T-helper 17 cell (primary cell): ENCODE measurements around the gene EFCAB12. TPM values are rescaled to one million over a fixed set of nuclear protein-coding genes. Genes with fewer than 3 reads are reported as not detected.

ENCODE experiments used
- ATAC-seq: fragments of 150-1000 bp; cut with Tn5 transposase; 2 replicates; pipeline ENCODE4 v1.10.0; 2021; ENCODE audit warnings: mild to moderate bottlenecking, moderate library complexity
- DNase-seq, 3 donors: peaks; one replicate each; pipeline versions ENCODE4 v3.0.0 to v3.0.0-alpha.2; 2020 to 2021
- H3K9me3 ChIP-seq: one replicate; pipeline ENCODE4 v1.7.0; 2013; ENCODE audit warnings: low read length, mild to moderate bottlenecking; ENCODE audit not compliant: control insufficient read depth, poor library complexity, severe bottlenecking
- H3K27ac Mint-ChIP-seq: one replicate; pipeline ENCODE4 v1.8.0; 2022; ENCODE audit warnings: mild to moderate bottlenecking, moderate library complexity, mixed read lengths
- H3K27me3 Mint-ChIP-seq: one replicate; pipeline ENCODE4 v1.8.0; 2022; ENCODE audit warnings: mixed read lengths
- H3K36me3 Mint-ChIP-seq: one replicate; pipeline ENCODE4 v1.8.0; 2022; ENCODE audit warnings: low read depth, mixed read lengths
- H3K4me1 Mint-ChIP-seq: one replicate; pipeline ENCODE4 v1.8.0; 2022; ENCODE audit warnings: mild to moderate bottlenecking, mixed read lengths
- H3K4me3 Mint-ChIP-seq: one replicate; pipeline ENCODE4 v1.8.0; 2022; ENCODE audit warnings: mild to moderate bottlenecking, moderate library complexity, mixed read lengths
- total RNA-seq, 4 donors: library from RNA in 2 of 4; stranded (reverse) in 2 of 4; gene quantifications; one replicate each; pipeline ENCODE4 v1.2.3 and lab custom pipeline; 2022 to 2026

The EFCAB12 gene
- total RNA-seq, 2 donors from 2014 or later, result 2.3 to 5.2 TPM

- no peak overlapping the region for H3K4me3 Mint-ChIP-seq
- peaks cover 2% of the 10 kb centered on the region for H3K36me3 Mint-ChIP-seq
- no peak for ATAC-seq
- no peaks in the 10 kb centered on the region for H3K9me3 ChIP-seq
- peaks cover 3% of the 10 kb centered on the region for H3K4me1 Mint-ChIP-seq
- no peak for DNase-seq
- H3K27me3 Mint-ChIP-seq, result no peaks in the 10 kb centered on the region
- H3K27ac Mint-ChIP-seq, result no peak overlapping the region
These were observed 68.2 kb downstream of the EFCAB12 start for GRCh38 chr3:129360171-129360611.

GRCh38 chr3:129358772-129359371 lies 69.6 kb downstream of the EFCAB12 start:
- DNase-seq, result no peak
- Mint-ChIP-seq H3K36me3 (peaks cover 2% of the 10 kb centered on the region), H3K4me1 (no peaks in the 10 kb centered on the region), H3K27ac (no peak overlapping the region), H3K4me3 (no peak overlapping the region), H3K27me3 (peaks cover 7% of the 10 kb centered on the region)
- no peak for ATAC-seq
- no peaks in the 10 kb centered on the region for H3K9me3 ChIP-seq

DNA sequence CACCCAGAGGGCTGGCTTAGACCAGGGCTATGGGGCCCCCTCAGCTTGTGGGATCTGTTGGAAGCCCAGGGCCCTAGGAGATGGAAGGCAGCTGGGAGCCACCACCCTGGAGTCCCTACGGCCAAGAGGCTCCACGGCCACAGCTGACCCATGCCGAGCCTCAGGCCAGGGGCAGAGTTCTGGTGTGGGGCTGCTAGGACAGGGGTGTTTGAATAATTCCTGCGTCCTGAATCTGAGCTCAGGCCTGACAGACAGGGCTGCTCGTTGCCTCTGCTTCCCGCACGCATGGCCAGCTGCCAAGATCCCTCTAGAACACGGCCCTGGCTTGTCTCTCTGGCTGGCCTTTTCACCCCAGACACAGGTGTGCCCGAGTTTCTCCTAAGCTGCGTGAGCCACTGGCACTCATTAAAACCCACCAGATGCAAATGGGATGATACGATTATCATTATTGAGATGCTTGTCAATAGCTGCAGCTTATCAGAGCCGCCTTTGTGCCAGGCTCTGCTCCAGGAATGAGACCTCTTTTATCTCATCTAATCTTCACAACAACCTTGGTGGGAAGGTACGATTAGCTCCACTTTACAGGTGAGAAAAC lies 70.2 kb downstream of the EFCAB12 start:
- ATAC-seq, result no peak
- Mint-ChIP-seq H3K36me3 (peaks cover 2% of the 10 kb centered on the region), H3K4me1 (no peaks in the 10 kb centered on the region), H3K4me3 (no peak overlapping the region), H3K27ac (no peak overlapping the region), H3K27me3 (peaks cover 10% of the 10 kb centered on the region)
- no peak for DNase-seq
- no peaks in the 10 kb centered on the region for H3K9me3 ChIP-seq

GRCh38 chr3:129357616-129358015 lies 70.8 kb downstream of the EFCAB12 start:
- H3K9me3 ChIP-seq, result no peaks in the 10 kb centered on the region
- no peak overlapping the region for H3K27ac Mint-ChIP-seq
- ATAC-seq (no peak), DNase-seq (no peak)
- H3K27me3 Mint-ChIP-seq, result peaks cover 17% of the 10 kb centered on the region
- no peaks in the 10 kb centered on the region for H3K4me1 Mint-ChIP-seq
- H3K4me3 Mint-ChIP-seq, result no peak overlapping the region
- H3K36me3 Mint-ChIP-seq, result peaks cover 2% of the 10 kb centered on the region

DNA sequence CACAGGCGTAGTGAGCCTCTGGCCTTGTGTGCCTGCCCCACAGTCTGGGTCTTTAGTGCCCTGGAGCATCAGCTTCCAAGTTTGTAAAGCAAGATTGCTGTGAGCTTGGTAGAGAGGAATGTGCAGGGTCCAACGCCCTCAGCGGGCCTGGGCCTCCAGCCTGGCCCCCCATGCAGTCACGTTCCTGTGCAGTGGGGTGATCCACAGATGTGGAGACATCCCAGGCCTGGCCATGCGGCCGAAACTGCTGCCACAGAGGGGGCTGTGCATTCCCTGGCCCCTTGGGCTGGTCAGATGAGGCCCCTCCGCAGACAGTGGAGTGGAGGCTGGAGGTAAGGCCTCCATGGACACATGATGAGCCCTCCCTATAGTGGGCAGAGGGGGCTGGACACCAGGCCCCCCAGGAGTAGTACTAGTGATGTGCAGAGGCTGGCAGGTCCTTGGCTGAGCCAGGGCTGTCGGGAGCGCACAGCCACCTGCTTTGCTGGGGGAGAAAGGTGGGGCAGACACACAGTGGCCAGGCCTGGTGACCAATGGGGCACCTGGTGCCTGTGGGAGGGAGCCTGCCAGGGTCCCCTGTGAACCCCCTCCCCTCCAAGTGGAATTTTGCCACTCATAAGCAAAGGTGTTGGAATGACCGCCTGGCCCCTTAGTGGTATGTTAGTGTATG lies 71.5 kb downstream of the EFCAB12 start:
- H3K27me3 Mint-ChIP-seq, result peaks cover 17% of the 10 kb centered on the region
- no peak overlapping the region for H3K4me3 Mint-ChIP-seq
- ATAC-seq (no peak), DNase-seq (no peak)
- peaks cover 2% of the 10 kb centered on the region for H3K36me3 Mint-ChIP-seq
- H3K9me3 ChIP-seq, result no peaks in the 10 kb centered on the region
- H3K4me1 Mint-ChIP-seq, result no peaks in the 10 kb centered on the region
- no peak overlapping the region for H3K27ac Mint-ChIP-seq

DNA sequence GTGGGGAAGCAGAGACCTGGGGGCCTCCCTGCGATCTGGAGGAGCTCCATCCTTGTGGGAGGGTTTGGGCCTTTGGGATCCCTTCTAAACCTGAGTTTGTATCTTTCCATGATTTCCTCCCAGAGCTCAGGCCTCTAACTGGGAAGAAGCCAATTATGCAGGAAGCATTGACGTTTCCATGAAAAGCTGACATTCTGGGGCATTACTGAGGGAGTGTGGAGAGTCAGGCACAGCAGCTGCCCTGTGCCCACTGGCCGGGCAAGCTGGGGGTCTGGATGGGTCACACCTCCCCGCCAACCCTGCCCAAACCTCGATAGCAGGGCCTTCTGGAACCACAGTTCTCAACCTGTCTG lies 74.9 kb downstream of the EFCAB12 start:
- Mint-ChIP-seq H3K36me3 (peaks cover 2% of the 10 kb centered on the region), H3K27me3 (peaks cover 17% of the 10 kb centered on the region), H3K4me3 (no peak overlapping the region), H3K4me1 (no peaks in the 10 kb centered on the region), H3K27ac (no peak overlapping the region)
- no peaks in the 10 kb centered on the region for H3K9me3 ChIP-seq
- no peak for DNase-seq
- no peak for ATAC-seq

DNA sequence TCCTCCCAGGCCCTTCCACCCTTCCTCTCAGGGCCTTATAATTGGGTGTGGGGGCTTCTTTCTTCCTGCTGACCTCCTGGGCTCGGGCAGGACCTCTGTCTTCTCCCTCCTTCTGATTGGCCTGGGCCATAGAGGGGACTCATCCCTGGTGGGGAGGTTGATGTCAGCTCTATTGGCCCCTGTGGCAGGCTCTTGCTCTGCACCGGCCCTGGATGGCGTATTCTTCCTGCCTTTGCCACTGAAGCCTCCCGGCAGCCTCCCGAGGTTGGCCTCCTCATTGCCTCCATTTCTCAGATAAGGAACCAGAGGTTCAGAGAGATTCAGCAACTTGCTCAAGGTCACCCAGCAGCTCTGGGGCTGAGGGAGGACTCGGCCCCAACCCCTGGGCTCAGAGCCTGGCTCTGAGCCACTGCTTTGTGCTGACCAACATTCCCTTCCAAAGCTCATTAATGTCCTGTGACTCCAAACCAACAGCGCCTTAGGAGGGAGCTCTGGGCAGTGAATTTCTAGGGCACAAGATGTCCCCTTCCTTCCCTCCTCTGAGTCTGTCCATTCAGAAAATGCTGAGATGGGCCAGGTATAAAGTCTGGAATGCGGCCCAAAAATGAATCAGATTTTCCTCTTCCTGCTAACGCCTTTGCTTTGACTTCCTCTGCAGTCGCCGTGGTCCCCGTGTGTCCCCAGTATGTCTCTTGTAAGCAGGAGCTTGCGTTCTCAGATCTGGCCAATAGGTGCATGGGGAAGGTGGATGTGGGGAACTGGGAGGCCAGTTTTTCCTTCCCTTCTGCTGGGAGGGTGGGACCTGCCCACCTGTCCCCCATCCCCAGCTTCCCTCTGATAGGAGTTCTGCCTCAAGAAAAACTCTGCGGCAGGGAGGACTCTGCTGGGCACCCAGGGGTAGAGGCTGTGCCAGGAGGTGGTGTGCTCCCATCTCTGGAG lies 75.5 kb downstream of the EFCAB12 start:
- H3K9me3 ChIP-seq, result no peaks in the 10 kb centered on the region
- Mint-ChIP-seq H3K4me3 (no peak overlapping the region), H3K36me3 (peaks cover 2% of the 10 kb centered on the region), H3K4me1 (no peaks in the 10 kb centered on the region), H3K27me3 (peaks cover 17% of the 10 kb centered on the region), H3K27ac (no peak overlapping the region)
- no peak for ATAC-seq
- DNase-seq, result no peak

DNA sequence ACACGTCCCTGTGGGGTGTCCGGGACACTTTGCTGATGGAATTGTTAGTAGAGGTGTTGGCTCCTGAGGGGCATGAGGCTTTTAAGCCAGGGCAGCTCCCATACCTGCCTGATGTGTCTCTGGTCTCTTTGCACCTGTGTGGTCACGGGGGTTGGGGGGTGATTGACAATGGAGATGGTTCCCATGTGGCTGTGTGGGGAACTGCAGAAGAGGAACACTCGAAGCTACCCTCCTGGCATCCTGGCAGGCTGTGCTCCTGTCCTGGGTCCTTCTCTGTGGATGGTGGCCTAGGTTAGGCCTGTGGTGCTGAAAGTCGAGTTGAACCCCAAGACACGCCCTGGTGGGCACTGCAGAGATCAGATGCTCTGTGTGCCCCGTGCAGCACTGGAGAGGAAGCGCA lies 76.4 kb downstream of the EFCAB12 start:
- Mint-ChIP-seq H3K27me3 (peaks cover 17% of the 10 kb centered on the region), H3K27ac (no peak overlapping the region), H3K4me1 (peaks cover 2% of the 10 kb centered on the region), H3K4me3 (no peak overlapping the region), H3K36me3 (peaks cover 2% of the 10 kb centered on the region)
- no peaks in the 10 kb centered on the region for H3K9me3 ChIP-seq
- ATAC-seq (no peak), DNase-seq (no peak)

Other genes with a start within 250 kb of the EFCAB12 start
- gene CNBP, start 244.7 kb downstream of the EFCAB12 start, total RNA-seq, result 100 to 1,000 TPM; 253 to 276 TPM
- gene COPG1, start 179.0 kb downstream of the EFCAB12 start, total RNA-seq, result 100 to 1,000 TPM; 101 to 102 TPM
- 10 to 100 TPM; 48.2 to 55.3 TPM for gene HMCES, start 149.8 kb downstream of the EFCAB12 start, total RNA-seq
- 10 to 100 TPM; 44.7 to 49.4 TPM for gene MBD4, start 11.3 kb upstream of the EFCAB12 start, total RNA-seq
- 10 to 100 TPM; 20.1 to 22.8 TPM for gene IFT122, start 11.6 kb upstream of the EFCAB12 start, total RNA-seq
- gene RHO, start 100.0 kb upstream of the EFCAB12 start, total RNA-seq, result not detected
- not detected for gene H1-8, start 114.5 kb upstream of the EFCAB12 start, total RNA-seq
- gene PLXND1, start 178.0 kb upstream of the EFCAB12 start, total RNA-seq, result 100 to 1,000 TPM in 1 of 2 donors, 10 to 100 TPM in 1; 78.8 to 152 TPM